GM12873 (cell line): Measurements from ENCODE around the gene PHTF1.

Experiments
- TF ChIP-seq, protein P1 (sequence below): IDR thresholded peaks from 2 replicates; pipeline ENCODE4 v1.5.1; 2012; ENCODE audit warnings: low read depth, mild to moderate bottlenecking, moderate library complexity, low read length, control low read depth; ENCODE audit not compliant: insufficient read depth; ENCODE audit errors: missing control alignments

PHTF1 gene

GRCh38 chr1:113769601-113769970 lies 10.3 kb upstream of the PHTF1 start:
- TF ChIP-seq, protein P1, sequence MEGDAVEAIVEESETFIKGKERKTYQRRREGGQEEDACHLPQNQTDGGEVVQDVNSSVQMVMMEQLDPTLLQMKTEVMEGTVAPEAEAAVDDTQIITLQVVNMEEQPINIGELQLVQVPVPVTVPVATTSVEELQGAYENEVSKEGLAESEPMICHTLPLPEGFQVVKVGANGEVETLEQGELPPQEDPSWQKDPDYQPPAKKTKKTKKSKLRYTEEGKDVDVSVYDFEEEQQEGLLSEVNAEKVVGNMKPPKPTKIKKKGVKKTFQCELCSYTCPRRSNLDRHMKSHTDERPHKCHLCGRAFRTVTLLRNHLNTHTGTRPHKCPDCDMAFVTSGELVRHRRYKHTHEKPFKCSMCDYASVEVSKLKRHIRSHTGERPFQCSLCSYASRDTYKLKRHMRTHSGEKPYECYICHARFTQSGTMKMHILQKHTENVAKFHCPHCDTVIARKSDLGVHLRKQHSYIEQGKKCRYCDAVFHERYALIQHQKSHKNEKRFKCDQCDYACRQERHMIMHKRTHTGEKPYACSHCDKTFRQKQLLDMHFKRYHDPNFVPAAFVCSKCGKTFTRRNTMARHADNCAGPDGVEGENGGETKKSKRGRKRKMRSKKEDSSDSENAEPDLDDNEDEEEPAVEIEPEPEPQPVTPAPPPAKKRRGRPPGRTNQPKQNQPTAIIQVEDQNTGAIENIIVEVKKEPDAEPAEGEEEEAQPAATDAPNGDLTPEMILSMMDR, result no peak

GRCh38 chr1:113768916-113769600 lies 9.8 kb upstream of the PHTF1 start:
- TF ChIP-seq, protein P1, result no peak

DNA sequence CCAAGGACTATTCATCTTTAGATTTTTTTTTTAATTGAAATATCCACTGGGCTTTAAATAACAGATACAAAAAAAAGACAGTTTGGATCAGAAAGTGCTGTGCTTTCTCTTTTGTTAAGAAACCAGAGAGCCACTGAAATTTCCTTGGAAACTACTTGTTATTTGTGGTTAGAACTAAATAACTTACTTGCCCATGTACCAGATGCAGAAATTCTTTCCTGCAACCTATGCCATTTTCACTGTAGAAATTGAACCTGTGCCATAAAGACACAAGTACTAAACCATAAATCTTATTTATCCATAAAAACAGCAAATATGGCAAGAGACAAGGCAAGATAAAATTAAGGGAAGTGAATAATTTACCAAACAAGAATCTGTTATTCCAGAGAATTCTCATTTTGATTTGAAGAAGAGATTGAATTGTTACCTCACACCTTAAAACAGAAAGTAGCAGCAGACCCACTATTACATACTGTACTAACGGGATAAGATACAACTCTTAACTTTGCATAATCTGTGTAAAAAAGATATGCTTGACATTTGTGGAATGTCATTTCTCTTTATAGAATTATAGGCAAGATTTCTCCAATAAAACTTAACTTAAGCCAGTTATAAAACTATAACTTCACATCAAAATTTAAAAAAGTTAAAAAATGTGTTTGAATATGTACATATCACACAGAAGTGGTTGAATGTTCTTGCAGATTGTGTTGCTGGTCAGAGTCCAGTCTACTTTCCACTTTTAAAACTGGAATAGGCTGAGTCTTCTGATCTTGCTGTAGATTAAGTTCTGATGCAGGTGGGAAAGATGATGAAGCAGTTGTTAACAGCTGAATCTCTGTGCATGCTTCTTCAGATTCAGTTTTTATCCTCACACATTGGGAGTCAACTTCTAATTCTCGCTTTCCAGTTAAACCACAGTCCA lies 6.3 kb upstream of the PHTF1 start:
- TF ChIP-seq, protein P1, result no peak

DNA sequence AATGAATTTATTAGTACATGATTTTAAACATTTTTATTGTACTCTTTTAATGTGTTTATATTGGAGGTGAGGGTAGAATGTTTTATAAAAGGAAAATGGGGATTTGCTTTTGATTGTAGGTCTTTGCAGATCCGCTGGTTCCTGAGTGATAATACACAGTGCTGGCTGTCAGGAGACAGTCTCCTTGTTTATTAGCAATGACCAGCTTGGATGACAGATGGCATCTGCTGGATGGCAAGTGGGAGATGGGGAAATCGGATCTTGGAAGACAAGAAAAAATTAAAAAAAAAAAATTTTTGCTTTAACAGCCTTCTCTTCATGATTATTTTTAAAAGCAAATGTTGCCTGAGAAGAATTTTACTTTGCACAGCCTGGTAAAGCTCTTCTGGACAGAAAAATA lies 4.4 kb upstream of the PHTF1 start:
- TF ChIP-seq, protein P1, result no peak

DNA sequence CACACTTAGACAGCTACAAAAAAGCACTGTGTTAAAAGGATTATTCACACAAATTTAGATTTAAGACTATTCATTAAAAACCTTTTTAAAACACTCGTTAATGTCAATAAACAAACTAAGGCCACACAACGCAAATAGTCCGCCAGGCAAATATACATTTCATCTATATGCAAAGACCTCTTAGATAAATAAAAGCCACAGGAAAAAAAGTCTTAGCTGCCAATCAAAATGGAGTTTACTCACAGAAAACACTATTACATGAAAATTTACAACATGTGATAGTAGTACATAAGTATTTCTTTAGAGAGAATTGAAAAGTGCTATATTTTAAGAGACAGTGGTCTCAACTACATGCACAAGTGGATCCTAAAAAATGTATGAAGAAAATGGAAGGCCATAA lies 2.7 kb upstream of the PHTF1 start:
- TF ChIP-seq, protein P1, result no peak

DNA sequence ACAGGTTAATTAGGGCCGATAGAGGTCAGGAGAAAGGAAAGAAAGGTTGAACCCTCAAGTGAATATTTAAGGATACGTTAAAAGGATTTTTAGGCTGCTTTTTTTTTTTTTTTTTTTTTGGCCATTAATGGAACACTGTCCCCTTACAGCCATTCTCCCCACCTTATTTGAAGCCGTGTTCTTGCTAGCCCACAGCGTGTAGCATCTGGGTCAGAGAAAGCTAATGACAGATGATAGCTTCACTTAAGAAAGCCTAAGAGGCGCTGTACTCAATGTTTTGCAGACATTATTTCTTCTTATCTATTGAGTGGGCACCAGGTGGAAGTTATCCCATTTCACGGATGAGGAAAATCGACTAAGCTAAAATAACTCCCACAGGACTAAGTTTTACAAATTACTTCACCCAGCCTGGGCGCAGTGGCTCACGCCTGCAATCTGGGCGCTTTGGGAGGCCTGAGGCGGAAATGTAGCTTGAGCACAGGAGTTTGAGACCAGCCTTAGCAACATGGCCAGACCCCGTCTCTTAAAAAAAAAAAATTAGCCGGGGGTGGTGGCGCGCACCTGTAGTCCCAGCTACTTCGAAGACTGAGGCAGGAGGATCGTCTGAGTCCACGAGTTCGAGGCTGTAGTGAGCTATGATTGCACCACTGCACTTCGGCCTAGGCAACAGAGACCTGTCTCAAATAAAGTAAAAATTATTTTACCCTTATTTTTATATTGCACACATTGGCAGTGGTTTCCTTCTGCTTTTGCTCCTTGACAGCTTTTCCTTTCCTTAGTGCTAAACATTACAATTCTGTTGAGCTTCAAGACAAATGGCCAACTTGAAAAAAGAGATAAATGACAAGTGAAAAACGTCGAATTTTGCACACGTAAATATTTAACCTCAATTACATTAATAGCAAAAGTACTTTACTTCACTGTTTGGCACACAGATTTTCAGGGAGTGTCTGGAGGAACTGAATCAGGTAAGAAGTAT lies 1.1 kb upstream of the PHTF1 start:
- TF ChIP-seq, protein P1, result no peak
